GM13977 (cell line): ENCODE results near the gene RAD50.

Experiments
- DNase-seq: peaks from one replicate; pipeline ENCODE4 v3.0.0; 2012; ENCODE audit warnings: low spot score
- in situ Hi-C: fragments of 300-500 bp; cut with MboI; formaldehyde crosslinking; loops from one replicate; pipeline ENCODE4 v1.12.0; 2022; ENCODE audit warnings: low sequenced_read_pairs, low pct_unique_long_range_greater_than_20kb, mixed read lengths, inconsistent platforms; ENCODE audit not compliant: unreplicated experiment
- TF ChIP-seq, protein P1 (sequence below): IDR thresholded peaks from 2 replicates; pipeline ENCODE4 v1.5.1; 2012; ENCODE audit warnings: mild to moderate bottlenecking, control low read depth; ENCODE audit not compliant: insufficient read depth; ENCODE audit errors: extremely low read depth, missing control alignments

RAD50 gene

DNA sequence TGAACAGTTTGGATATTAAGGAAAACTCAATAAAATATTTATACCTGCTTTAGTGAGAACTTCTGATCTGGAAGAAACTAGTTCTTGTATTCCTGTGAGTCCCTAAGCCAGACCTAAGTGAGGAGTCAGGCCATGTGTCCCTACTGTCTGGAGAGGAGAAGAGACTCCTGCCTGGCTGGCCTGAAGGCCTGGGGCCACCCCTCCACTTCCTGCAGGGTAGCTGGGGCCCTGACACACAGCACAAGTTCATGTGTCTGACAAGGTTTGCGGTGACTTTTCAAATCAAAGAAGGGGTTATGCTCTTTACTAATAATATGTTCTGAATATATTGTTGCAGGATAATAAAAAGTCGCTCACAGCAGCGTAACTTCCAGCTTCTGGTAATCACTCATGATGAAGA is 85.1 kb downstream of the RAD50 start:
- no peak for DNase-seq
- in situ Hi-C loops: no loop called here
- TF ChIP-seq, protein P1, sequence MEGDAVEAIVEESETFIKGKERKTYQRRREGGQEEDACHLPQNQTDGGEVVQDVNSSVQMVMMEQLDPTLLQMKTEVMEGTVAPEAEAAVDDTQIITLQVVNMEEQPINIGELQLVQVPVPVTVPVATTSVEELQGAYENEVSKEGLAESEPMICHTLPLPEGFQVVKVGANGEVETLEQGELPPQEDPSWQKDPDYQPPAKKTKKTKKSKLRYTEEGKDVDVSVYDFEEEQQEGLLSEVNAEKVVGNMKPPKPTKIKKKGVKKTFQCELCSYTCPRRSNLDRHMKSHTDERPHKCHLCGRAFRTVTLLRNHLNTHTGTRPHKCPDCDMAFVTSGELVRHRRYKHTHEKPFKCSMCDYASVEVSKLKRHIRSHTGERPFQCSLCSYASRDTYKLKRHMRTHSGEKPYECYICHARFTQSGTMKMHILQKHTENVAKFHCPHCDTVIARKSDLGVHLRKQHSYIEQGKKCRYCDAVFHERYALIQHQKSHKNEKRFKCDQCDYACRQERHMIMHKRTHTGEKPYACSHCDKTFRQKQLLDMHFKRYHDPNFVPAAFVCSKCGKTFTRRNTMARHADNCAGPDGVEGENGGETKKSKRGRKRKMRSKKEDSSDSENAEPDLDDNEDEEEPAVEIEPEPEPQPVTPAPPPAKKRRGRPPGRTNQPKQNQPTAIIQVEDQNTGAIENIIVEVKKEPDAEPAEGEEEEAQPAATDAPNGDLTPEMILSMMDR: no peak

DNA sequence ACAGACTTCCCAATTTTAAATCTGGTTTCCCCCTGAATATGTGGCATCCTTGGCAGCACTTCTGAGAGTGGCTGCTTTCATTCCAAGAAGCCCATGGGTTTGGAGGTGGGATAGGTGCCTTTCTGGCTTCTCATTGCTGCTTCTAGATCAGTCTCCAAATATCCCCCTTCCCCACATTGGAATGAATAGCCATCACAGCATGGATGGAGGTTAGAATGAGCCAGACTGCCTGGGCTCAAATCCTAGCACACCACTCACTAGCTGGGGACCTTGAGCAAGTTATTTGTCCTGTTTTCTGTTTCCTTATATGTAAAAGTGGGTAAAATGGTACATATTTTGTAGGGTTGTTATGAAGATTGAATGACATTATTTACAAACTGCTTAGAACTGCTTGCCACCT is 87.4 kb downstream of the RAD50 start:
- in situ Hi-C loops: no loop called here
- no peak for DNase-seq
- TF ChIP-seq, protein P1: no peak

DNA sequence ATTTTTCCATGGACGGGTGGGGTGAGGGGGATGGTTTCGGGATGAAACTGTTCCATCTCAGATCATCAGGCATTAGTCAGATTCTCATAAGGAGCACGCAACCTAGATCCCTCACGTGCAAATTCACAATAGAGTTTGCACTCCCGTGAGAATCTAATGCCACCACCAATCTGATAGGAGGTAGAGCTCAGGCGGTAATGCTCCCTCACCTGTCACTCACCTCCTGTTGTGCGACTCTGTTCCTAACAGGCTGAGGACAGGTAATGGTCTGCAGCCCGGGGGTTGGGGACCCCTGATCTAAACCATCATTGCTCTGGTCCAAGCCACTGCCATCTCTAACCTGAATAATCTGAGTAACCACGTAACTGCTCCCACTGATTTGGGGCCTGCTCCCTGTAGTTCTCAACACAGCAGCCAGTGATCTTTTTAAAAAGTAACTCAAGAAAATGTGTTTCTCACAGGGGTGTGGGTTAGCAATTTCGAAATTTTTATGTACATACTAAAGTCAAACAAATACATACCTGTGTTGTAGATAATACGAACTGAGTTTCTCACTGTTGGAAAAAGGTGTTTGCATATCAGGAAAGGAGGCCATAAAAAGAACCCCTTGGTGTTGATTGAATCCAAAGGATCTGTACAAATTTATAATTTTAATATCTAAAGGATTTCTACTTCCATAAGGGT is 89.9 kb downstream of the RAD50 start:
- TF ChIP-seq, protein P1: no peak
- in situ Hi-C loops: no loop called here
- DNase-seq: no peak

DNA sequence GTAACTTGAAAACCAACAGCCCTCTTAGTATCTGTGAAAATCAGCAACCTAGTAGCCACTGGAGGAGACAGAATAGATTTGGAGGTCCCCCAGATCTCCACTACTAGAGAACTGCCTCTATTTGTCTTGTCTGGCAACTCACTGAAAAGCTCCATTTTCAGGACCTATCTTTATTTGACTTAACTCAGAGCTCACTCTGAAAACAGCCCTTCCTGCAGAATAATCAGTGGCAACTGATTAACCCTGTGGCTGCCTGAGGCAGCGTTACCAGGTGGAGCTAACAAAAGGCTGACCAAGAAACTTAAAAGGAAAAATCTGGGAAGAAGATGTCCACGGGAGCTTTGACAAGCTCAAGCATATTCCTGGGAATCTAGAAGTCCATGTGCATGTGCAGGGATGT is 90.7 kb downstream of the RAD50 start:
- in situ Hi-C loops: no loop called here
- DNase-seq: no peak

DNA sequence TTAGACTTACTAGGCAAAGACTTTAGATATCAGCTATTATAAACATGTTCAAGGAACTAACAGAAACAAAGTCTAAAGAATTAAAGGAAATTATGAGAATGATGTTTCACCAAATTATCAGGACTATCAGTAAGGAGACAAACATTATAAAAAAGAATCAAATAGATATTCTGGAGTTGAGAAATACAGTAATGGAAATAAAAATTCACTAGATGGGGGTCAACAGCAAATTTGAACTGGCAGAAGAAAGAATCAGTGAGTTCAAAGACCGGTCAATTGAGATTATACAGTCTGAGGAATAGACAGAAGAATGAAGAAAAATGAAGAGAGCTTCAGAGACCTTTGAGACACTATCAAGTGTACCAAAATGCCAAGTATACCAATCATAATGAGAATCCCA is 91.6 kb downstream of the RAD50 start:
- TF ChIP-seq, protein P1: no peak
- in situ Hi-C loops: no loop called here
- DNase-seq: no peak

More for the DNA sequence above, 90.7 kb downstream of the RAD50 start:
- TF ChIP-seq, protein P1: no peak

DNA sequence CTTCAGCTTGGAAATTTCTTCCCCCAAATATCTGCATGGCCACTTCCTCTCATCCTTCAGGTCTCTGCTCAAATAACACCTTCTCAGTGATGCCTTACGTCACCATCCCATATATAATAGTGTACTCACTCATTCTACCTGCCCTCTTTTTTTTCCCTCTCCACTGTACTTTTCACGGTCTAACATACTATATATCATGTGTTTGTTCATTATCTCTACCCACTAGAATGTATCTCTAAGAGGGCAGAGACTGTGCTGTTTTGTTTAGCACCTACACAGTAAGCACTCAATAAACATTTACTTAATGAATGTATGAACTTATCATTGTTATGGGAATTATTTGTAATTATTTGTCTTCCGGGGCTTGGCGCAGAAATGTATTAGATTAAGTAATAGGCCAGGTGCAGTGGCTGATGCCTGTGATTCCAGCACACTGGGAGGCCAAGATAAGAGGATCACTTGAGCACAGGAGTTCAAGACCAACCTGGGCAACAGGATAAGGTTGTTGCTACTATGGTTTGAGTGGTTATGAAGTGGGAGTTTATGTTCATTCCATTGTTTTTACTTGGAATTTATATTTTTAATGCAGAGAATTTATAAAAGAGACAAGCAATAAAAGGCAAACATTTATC is 95.2 kb downstream of the RAD50 start:
- DNase-seq: no peak
- TF ChIP-seq, protein P1: no peak
- in situ Hi-C loops: no loop called here

DNA sequence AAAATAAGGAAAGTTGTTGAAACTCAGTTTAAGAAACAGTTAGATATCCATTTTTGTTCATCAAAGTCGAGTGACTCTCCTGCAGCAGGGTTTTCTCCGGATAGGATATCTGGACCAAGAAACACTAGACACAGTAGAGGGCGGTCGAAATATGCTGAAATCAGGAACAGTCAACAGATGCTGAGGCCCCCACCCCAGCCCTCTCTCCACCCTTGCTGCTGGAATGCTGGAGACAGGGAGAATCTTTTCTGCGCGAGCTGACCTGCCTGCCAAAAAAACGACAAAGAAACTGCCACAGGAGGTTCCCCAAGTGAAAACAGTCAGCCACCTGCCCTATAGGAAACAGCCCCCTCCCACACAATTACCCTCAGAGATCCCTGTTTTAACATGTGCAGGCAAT is 96.9 kb downstream of the RAD50 start:
- in situ Hi-C loops: no loop called here
- TF ChIP-seq, protein P1: no peak
- no peak for DNase-seq
